ENCODE measurements around the gene APCDD1L. TPM values are rescaled to one million over a fixed set of nuclear protein-coding genes. Genes with fewer than 3 reads are reported as not detected.

The APCDD1L gene
- total and polyA plus RNA-seq, 2 of the 8 experiments (the other 6 are each of a cell fraction or from before 2014, with no cell fraction given) = 0.83 to 3.1 TPM

- Histone ChIP-seq H2BK15ac (ENCODE audit: low read length) (no peak overlapping the region), H4K5ac (ENCODE audit: insufficient read length, low read depth, low read length) (no peak overlapping the region), H3K4ac (replicated peaks; ENCODE audit: insufficient read length, low read depth, low read length) (no peak overlapping the region), H4K20me1 (replicated peaks in 1 of 2; ENCODE audit: control insufficient read depth in 1 of 2, insufficient read depth in 2 of 2, low read length in 2 of 2) (no peaks in the 10 kb centered on the region), H3K14ac (ENCODE audit: insufficient read length) (no peak overlapping the region), H3K18ac (ENCODE audit: extremely low read depth, low read length) (no peak overlapping the region), H3K56ac (replicated peaks; ENCODE audit: insufficient read length, low read depth, low read length) (no peak overlapping the region), H3K27ac (ENCODE audit: low read depth, low read length) (no peak overlapping the region), H2AFZ (ENCODE audit: low read length) (no peak overlapping the region), H3K9me3 (ENCODE audit: insufficient read depth in 2 of 2, low read depth in 1 of 2, low read length in 1 of 2) (peaks cover 18 to 27% of the 10 kb centered on the region in 2 experiments; a peak in 3 of 4 replicates), H2BK120ac (replicated peaks; ENCODE audit: low read depth, low read length) (no peak overlapping the region), H2BK5ac (ENCODE audit: low read depth, low read length) (no peak overlapping the region), H3K79me1 (ENCODE audit: low read depth, low read length) (no peaks in the 10 kb centered on the region), H3K23ac (ENCODE audit: insufficient read length) (no peak overlapping the region), H4K91ac (replicated peaks; ENCODE audit: insufficient read length, low read length) (no peak overlapping the region), H4K8ac (ENCODE audit: extremely low read depth, insufficient read depth, low read length) (no peak overlapping the region), H2BK12ac (ENCODE audit: low read depth, low read length) (no peak overlapping the region), H3K23me2 (ENCODE audit: low read depth, low read length) (no peaks in the 10 kb centered on the region), H3K27me3 (replicated peaks in 1 of 4; ENCODE audit: control insufficient read depth in 3 of 4, extremely low read depth in 1 of 4, insufficient read depth in 3 of 4, low read length in 3 of 4) (0 out of 7 replicates have a peak, but pooled peaks cover 0 to 5% (median 0%) of the 10 kb centered on the region in 4 experiments), H3K9ac (replicated peaks in 1 of 4; ENCODE audit: extremely low read depth in 1 of 4, low read depth in 3 of 4, low read length in 3 of 4) (no peak overlapping the region), H2BK20ac (ENCODE audit: low read length) (no peak overlapping the region), H3K4me2 (ENCODE audit: insufficient read depth in 1 of 2, low read depth in 2 of 2, low read length in 2 of 2) (no peak overlapping the region), H3K36me3 (ENCODE audit: control insufficient read depth in 2 of 4, insufficient read depth in 4 of 4, low read length in 3 of 4) (0 out of 8 replicates have a peak, but pooled peaks cover 0 to 2% (median 0%) of the 10 kb centered on the region in 4 experiments), H3K4me3 (ENCODE audit: extremely low read depth in 1 of 4, insufficient read depth in 2 of 4, low read depth in 3 of 4, low read length in 4 of 4) (no peak overlapping the region), H3K79me2 (ENCODE audit: control insufficient read depth in 1 of 2, insufficient read depth in 2 of 2, low read length in 2 of 2) (no peaks in the 10 kb centered on the region), H2AK5ac (ENCODE audit: low read depth, low read length) (no peak overlapping the region), H3K4me1 (replicated peaks in 1 of 4; ENCODE audit: control insufficient read depth in 3 of 4, insufficient read depth in 4 of 4, low read length in 3 of 4) (peaks cover 0 to 7% (median 1%) of the 10 kb centered on the region in 4 experiments; a peak in 2 of 7 replicates)
- 87% methylated on average over 3 of the region's 3 CpGs; no CpG with 5 or more reads in 1 of the 2 experiments for WGBS, 2 experiments (ENCODE audit: extremely low coverage in 1 of 2, insufficient coverage in 1 of 2, insufficient read length in 1 of 2, insufficient replicate concordance in 2 of 2, low coverage in 1 of 2, low lambda C conversion rate in 2 of 2, missing lambda C conversion rate in 1 of 2)
- no peak for FAIRE-seq
- CTCF ChIA-PET (ENCODE audit: partially characterized antibody) = no interaction called here
- TF ChIP-seq CHD2 (IDR thresholded peaks at IDR 0.05; ENCODE audit: low read length) (no peak), ZNF274 (IDR thresholded peaks at IDR 0.05; ENCODE audit: borderline replicate concordance, extremely low read depth, low read length) (no peak), TAF7 (optimal IDR thresholded peaks at IDR 0.05; ENCODE audit: borderline replicate concordance, low read depth, low read length) (no peak)
- no peak for DNase-seq (ENCODE audit: low read depth in 1 of 2, low spot score in 2 of 2)
- POLR2A ChIA-PET (ENCODE audit: partially characterized antibody) = no interaction called here
Measured at GRCh38 chr20:58526411-58526810, 11.2 kb upstream of the APCDD1L start.
